ENCODE results near the gene RIMKLB. TPM values are rescaled to one million over a fixed set of nuclear protein-coding genes. Genes with fewer than 3 reads are reported as not detected.
"Not testable (repeated sequence)": the region's sequence is repeated elsewhere in the genome, so short reads cannot be mapped to it uniquely, and the experiment has no call there.

RIMKLB gene
- total RNA-seq, 1 experiment from 2014 or later, result 34.4 TPM

DNA sequence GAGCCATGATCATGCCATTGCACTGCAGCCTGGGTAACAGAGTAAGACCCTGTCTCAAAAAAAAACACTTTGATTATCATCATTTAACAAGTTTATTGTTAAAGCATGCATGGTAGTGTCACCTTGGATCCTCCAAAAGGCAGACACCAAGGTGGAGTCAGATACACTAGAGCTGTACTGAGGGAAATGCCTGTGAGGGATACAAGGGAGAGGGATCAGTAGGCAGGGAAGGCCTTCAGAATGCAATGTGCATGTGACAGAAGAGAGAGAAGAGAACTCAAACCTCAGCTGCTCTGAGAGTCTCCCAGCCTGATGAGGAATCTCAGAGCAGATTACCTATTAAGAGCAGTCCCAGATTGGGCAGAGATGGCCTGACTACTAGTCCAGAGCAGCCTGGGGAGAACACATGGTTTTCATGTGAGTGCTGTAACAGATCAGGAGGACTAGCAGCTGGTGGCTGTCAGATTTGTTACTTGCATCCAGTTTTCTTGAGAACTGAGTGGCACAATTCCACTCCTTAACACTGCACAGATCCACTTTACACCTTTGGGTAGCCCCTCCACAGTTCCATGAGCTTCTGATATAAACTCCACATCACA is 86.6 kb downstream of the RIMKLB start:
- no peak for DNase-seq (ENCODE audit: unreplicated experiment)
- intact Hi-C loops (cut with micrococcal nuclease), result no loop called here
- CTCF ChIA-PET, result interaction anchor here (0.7 to 2.7 kb wide), 3 partner anchors 103 to 127 kb away, joined by 3 to 21 read pairs (median 3); no protein-coding TSS in a partner anchor
- Mint-ChIP-seq H3K36me3 (ENCODE audit: insufficient read depth, unreplicated experiment) (peaks cover 22% of the 10 kb centered on the region), H3K9me3 (ENCODE audit: unreplicated experiment) (no peaks in the 10 kb centered on the region), H3K27ac (ENCODE audit: low read depth, unreplicated experiment) (no peak overlapping the region), H3K4me3 (ENCODE audit: unreplicated experiment) (no peak overlapping the region), H3K4me1 (ENCODE audit: insufficient read depth, unreplicated experiment) (no peaks in the 10 kb centered on the region), H3K27me3 (ENCODE audit: insufficient read depth, unreplicated experiment) (no peaks in the 10 kb centered on the region)
- BruUV-seq (replicated peaks), result no TSS peak
- TF ChIP-seq CTCF (IDR thresholded peaks at IDR 0.05; ENCODE audit: unreplicated experiment), result no peak
- POLR2A ChIA-PET, result no interaction called here

DNA sequence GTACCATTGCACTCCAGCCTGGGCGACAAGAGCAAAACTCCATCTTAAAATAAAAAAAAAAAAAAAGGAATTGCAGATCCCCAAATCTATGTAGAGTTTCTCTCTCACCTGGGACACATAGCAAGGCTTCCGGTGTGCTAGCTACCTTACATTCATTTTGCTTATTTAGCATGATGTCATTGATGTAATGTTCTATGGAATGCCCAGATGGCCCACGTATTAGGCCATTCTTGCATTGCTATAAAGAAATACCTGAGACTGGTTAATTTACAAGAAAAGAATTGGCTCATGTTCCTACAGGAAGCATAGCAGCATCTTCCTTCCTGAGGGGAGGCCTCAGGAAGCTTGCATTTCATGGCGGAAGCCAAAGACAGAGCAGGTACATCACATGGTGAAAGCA is 87.7 kb downstream of the RIMKLB start:
- peaks cover 14% of the 10 kb centered on the region for H3K36me3 Mint-ChIP-seq (ENCODE audit: insufficient read depth, unreplicated experiment)
- no TSS peak for BruUV-seq (replicated peaks)
- POLR2A ChIA-PET, result no interaction called here

DNA sequence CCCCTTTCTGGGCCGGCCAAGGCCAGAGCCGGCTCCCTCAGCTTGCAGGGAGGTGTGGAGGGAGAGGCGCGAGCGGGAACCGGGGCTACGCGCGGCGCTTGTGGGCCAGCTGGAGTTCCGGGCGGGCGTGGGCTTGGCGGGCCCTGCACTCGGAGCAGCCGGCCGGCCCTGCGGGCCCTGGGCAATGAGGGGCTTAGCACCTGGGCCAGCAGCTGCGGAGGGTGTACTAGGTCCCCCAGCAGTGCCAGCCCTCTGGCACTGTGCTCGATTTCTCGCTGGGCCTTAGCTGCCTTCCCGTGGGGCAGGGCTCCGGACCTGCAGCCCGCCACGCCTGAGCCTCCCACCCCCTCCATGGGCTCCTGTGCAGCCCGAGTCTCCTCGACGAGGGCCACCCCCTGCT is 89.4 kb downstream of the RIMKLB start:
- H3K27ac Mint-ChIP-seq (ENCODE audit: low read depth, unreplicated experiment); POLR2A ChIA-PET; BruUV-seq (replicated peaks); CTCF ChIA-PET; DNase-seq (ENCODE audit: unreplicated experiment); H3K4me3 Mint-ChIP-seq (ENCODE audit: unreplicated experiment); H3K4me1 Mint-ChIP-seq (ENCODE audit: insufficient read depth, unreplicated experiment); H3K36me3 Mint-ChIP-seq (ENCODE audit: insufficient read depth, unreplicated experiment); H3K27me3 Mint-ChIP-seq (ENCODE audit: insufficient read depth, unreplicated experiment); H3K9me3 Mint-ChIP-seq (ENCODE audit: unreplicated experiment); intact Hi-C loops (cut with micrococcal nuclease): not testable (repeated sequence)

More for the DNA sequence above, 87.7 kb downstream of the RIMKLB start:
- Mint-ChIP-seq H3K4me3 (ENCODE audit: unreplicated experiment) (no peak overlapping the region), H3K27ac (ENCODE audit: low read depth, unreplicated experiment) (no peak overlapping the region), H3K27me3 (ENCODE audit: insufficient read depth, unreplicated experiment) (no peaks in the 10 kb centered on the region), H3K9me3 (ENCODE audit: unreplicated experiment) (no peaks in the 10 kb centered on the region), H3K4me1 (ENCODE audit: insufficient read depth, unreplicated experiment) (no peaks in the 10 kb centered on the region)
- intact Hi-C loops (cut with micrococcal nuclease), result no loop called here
- CTCF ChIA-PET, result no interaction called here
- DNase-seq (ENCODE audit: unreplicated experiment), result no peak
- TF ChIP-seq CTCF (IDR thresholded peaks at IDR 0.05; ENCODE audit: unreplicated experiment), result no peak

DNA sequence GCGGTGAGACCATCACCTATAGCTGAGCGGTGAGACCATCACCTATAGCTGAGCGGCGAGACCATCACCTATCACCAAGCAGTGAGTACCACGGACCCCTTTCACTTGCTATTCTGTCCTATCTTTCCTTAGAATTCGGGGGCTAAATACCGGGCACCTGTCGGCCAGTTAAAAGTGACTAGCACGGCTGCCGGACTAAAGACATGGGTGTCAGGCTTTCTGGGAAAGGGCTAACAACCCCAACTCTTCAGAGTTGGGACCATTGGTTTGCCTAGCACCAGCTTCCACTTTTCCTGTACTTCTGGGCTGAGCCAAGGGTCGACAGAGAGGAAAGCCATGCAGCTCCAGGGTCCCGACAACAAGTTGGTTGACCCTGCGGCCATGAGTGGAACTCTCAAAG is 90.9 kb downstream of the RIMKLB start:
- DNase-seq (ENCODE audit: unreplicated experiment); CTCF ChIA-PET; BruUV-seq (replicated peaks); H3K4me1 Mint-ChIP-seq (ENCODE audit: insufficient read depth, unreplicated experiment); H3K4me3 Mint-ChIP-seq (ENCODE audit: unreplicated experiment); POLR2A ChIA-PET; intact Hi-C loops (cut with micrococcal nuclease); H3K36me3 Mint-ChIP-seq (ENCODE audit: insufficient read depth, unreplicated experiment); H3K9me3 Mint-ChIP-seq (ENCODE audit: unreplicated experiment); H3K27ac Mint-ChIP-seq (ENCODE audit: low read depth, unreplicated experiment); H3K27me3 Mint-ChIP-seq (ENCODE audit: insufficient read depth, unreplicated experiment): not testable (repeated sequence)

DNA sequence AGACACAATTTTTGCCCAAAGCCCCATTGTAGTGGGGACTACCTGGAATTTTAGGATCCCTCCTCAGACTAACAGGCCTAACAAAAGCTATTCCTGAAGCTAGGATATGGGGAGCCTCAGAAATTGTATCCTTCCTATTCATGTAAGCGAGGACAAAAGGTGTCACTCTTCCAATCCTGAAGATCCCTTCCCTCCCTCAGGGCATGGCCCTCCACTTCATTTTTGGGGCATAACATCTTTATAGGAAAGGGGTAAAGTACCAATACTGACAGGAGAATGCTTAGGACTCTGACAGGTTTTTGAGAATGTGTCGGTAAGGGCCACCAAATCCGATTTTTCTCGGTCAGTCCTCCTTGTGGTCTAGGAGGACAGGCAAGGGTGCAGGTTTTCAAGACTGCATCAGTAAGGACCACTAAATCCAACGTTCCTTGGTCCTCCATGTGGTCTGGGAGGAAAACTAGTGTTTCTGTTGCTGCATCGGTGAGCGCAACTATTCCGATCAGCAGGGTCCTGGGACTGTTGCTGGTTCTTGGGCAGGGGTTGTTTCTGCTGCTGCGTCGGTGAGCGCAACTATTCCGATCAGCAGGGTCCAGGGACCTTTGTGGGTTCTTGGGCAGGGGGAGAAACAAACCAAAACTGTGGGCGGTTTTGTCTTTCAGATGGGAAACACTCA is 91.7 kb downstream of the RIMKLB start:
- BruUV-seq (replicated peaks); H3K9me3 Mint-ChIP-seq (ENCODE audit: unreplicated experiment); H3K27me3 Mint-ChIP-seq (ENCODE audit: insufficient read depth, unreplicated experiment); H3K27ac Mint-ChIP-seq (ENCODE audit: low read depth, unreplicated experiment); intact Hi-C loops (cut with micrococcal nuclease); DNase-seq (ENCODE audit: unreplicated experiment); CTCF ChIA-PET; H3K36me3 Mint-ChIP-seq (ENCODE audit: insufficient read depth, unreplicated experiment); H3K4me3 Mint-ChIP-seq (ENCODE audit: unreplicated experiment); POLR2A ChIA-PET; H3K4me1 Mint-ChIP-seq (ENCODE audit: insufficient read depth, unreplicated experiment): not testable (repeated sequence)

GRCh38 chr12:8793226-8793625 is 95.4 kb downstream of the RIMKLB start:
- H3K27me3 Mint-ChIP-seq (ENCODE audit: insufficient read depth, unreplicated experiment); H3K36me3 Mint-ChIP-seq (ENCODE audit: insufficient read depth, unreplicated experiment); BruUV-seq (replicated peaks); H3K4me1 Mint-ChIP-seq (ENCODE audit: insufficient read depth, unreplicated experiment); DNase-seq (ENCODE audit: unreplicated experiment); CTCF ChIA-PET; H3K9me3 Mint-ChIP-seq (ENCODE audit: unreplicated experiment); H3K27ac Mint-ChIP-seq (ENCODE audit: low read depth, unreplicated experiment); POLR2A ChIA-PET; H3K4me3 Mint-ChIP-seq (ENCODE audit: unreplicated experiment); intact Hi-C loops (cut with micrococcal nuclease): not testable (repeated sequence)

DNA sequence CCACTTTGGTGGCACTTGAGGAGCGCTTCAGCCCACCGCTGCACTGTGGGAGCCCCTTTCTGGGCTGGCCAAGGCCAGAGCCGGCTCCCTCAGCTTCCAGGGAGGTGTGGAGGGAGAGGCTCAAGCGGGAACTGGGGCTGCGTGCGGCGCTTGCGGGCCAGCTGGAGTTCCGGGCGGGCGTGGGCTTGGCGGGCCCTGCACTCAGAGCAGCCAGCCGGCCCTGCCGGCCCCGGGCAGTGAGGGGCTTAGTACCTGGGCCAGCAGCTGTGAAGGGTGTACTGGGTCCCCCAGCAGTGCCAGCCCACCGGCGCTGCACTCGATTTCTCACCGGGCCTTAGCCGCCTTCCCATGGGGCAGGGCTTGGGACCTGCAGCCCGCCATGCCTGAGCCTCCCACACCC is 96.8 kb downstream of the RIMKLB start:
- BruUV-seq (replicated peaks); CTCF ChIA-PET: not testable (repeated sequence)

More for the DNA sequence above, 96.8 kb downstream of the RIMKLB start:
- H3K27me3 Mint-ChIP-seq (ENCODE audit: insufficient read depth, unreplicated experiment); H3K36me3 Mint-ChIP-seq (ENCODE audit: insufficient read depth, unreplicated experiment); H3K27ac Mint-ChIP-seq (ENCODE audit: low read depth, unreplicated experiment); H3K4me1 Mint-ChIP-seq (ENCODE audit: insufficient read depth, unreplicated experiment); intact Hi-C loops (cut with micrococcal nuclease); H3K9me3 Mint-ChIP-seq (ENCODE audit: unreplicated experiment); POLR2A ChIA-PET; H3K4me3 Mint-ChIP-seq (ENCODE audit: unreplicated experiment); DNase-seq (ENCODE audit: unreplicated experiment): not testable (repeated sequence)

Data from MCF 10A (cell line).